ENCODE measurements around the gene PLCB4.

The PLCB4 gene

DNA sequence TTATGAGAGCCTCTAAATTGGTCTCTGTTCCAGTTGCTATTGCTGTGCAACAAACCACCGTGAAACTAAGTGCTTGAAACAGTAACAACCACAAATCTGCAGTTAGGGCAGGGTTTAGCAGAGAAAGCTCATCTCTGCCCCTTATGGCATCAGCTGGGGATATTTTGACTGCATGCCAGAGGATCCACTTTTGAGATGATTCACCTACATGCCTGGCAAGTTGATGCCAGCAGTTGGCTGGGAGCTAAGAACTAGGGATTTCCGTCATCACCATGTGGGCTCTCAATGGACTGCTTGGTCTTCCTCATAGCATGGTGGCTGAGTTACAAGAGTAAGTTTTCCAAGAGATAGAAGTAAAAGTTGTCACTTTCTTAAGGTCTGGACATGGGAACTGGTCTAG lies 35.1 kb downstream of the PLCB4 start:
- no peaks in the 10 kb centered on the region for H3K4me1 ChIP-seq
- H3K36me3 ChIP-seq (ENCODE audit: control insufficient read depth, insufficient read depth, low read length): no peaks in the 10 kb centered on the region
- H2AFZ ChIP-seq: no peak overlapping the region
- no peak overlapping the region for H3K27ac ChIP-seq
- no peaks in the 10 kb centered on the region for H3K79me2 ChIP-seq
- no peak overlapping the region for H3K9ac ChIP-seq
- no peak overlapping the region for H3K4me3 ChIP-seq (ENCODE audit: low read depth, low read length)
- no peak overlapping the region for H3K4me2 ChIP-seq (ENCODE audit: low read length)
- TF ChIP-seq, protein P1, sequence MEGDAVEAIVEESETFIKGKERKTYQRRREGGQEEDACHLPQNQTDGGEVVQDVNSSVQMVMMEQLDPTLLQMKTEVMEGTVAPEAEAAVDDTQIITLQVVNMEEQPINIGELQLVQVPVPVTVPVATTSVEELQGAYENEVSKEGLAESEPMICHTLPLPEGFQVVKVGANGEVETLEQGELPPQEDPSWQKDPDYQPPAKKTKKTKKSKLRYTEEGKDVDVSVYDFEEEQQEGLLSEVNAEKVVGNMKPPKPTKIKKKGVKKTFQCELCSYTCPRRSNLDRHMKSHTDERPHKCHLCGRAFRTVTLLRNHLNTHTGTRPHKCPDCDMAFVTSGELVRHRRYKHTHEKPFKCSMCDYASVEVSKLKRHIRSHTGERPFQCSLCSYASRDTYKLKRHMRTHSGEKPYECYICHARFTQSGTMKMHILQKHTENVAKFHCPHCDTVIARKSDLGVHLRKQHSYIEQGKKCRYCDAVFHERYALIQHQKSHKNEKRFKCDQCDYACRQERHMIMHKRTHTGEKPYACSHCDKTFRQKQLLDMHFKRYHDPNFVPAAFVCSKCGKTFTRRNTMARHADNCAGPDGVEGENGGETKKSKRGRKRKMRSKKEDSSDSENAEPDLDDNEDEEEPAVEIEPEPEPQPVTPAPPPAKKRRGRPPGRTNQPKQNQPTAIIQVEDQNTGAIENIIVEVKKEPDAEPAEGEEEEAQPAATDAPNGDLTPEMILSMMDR (IDR thresholded peaks at IDR 0.05): no peak
- no peaks in the 10 kb centered on the region for H3K9me3 ChIP-seq (ENCODE audit: control insufficient read depth, low read length)
- H3K27me3 ChIP-seq (ENCODE audit: control insufficient read depth, insufficient read depth, low read length): no peaks in the 10 kb centered on the region

- Histone ChIP-seq H3K9ac (no peak overlapping the region), H3K79me2 (no peaks in the 10 kb centered on the region), H3K27ac (no peak overlapping the region), H3K4me3 (ENCODE audit: low read depth, low read length) (no peak overlapping the region), H3K4me2 (ENCODE audit: low read length) (no peak overlapping the region), H2AFZ (no peak overlapping the region), H3K9me3 (ENCODE audit: control insufficient read depth, low read length) (no peaks in the 10 kb centered on the region), H3K27me3 (ENCODE audit: control insufficient read depth, insufficient read depth, low read length) (no peaks in the 10 kb centered on the region), H3K4me1 (no peaks in the 10 kb centered on the region), H3K36me3 (ENCODE audit: control insufficient read depth, insufficient read depth, low read length) (no peaks in the 10 kb centered on the region)
- TF ChIP-seq, protein P1 (IDR thresholded peaks at IDR 0.05): no peak
Observed at GRCh38 chr20:9108260-9108659, 39.4 kb downstream of the PLCB4 start.

GRCh38 chr20:9109566-9109965 lies 40.7 kb downstream of the PLCB4 start:
- Histone ChIP-seq H3K79me2 (no peaks in the 10 kb centered on the region), H3K9ac (no peak overlapping the region), H3K4me3 (ENCODE audit: low read depth, low read length) (no peak overlapping the region), H3K36me3 (ENCODE audit: control insufficient read depth, insufficient read depth, low read length) (no peaks in the 10 kb centered on the region), H3K27ac (no peak overlapping the region), H3K27me3 (ENCODE audit: control insufficient read depth, insufficient read depth, low read length) (no peaks in the 10 kb centered on the region), H2AFZ (no peak overlapping the region), H3K4me1 (no peaks in the 10 kb centered on the region), H3K9me3 (ENCODE audit: control insufficient read depth, low read length) (no peaks in the 10 kb centered on the region), H3K4me2 (ENCODE audit: low read length) (no peak overlapping the region)
- TF ChIP-seq, protein P1 (IDR thresholded peaks at IDR 0.05): no peak

- Histone ChIP-seq H3K4me1 (no peaks in the 10 kb centered on the region), H3K27ac (no peak overlapping the region), H3K9ac (no peak overlapping the region), H3K36me3 (ENCODE audit: control insufficient read depth, insufficient read depth, low read length) (no peaks in the 10 kb centered on the region), H2AFZ (no peak overlapping the region), H3K79me2 (no peaks in the 10 kb centered on the region), H3K27me3 (ENCODE audit: control insufficient read depth, insufficient read depth, low read length) (no peaks in the 10 kb centered on the region), H3K4me3 (ENCODE audit: low read depth, low read length) (no peak overlapping the region), H3K9me3 (ENCODE audit: control insufficient read depth, low read length) (no peaks in the 10 kb centered on the region), H3K4me2 (ENCODE audit: low read length) (no peak overlapping the region)
- TF ChIP-seq, protein P1 (IDR thresholded peaks at IDR 0.05): no peak
Observed at GRCh38 chr20:9110365-9110764, 41.5 kb downstream of the PLCB4 start.

DNA sequence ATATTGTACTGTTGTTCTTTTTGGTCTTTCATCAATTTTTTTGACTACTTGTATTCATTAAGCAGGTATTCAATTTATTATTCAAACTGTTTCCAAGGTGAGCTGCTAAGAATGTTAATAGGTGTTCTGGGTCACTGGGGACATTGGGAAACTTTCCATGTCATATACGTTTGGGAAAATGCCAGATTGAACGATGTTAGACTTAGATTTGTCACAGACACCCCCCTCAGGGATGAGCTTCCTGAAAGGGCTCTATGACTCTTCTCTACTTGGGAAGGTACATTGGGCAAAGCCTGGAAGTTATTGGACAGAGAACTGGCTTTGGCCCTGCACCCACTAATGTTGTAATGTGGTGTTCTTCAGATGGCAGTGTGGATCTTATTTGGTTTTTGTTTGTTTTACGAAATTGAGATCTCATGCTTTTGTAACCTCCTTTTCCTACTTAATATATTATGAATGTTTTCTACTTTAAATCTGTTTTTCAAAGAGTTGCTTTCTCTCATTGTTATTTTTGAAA lies 42.1 kb downstream of the PLCB4 start:
- Histone ChIP-seq H3K9ac (no peak overlapping the region), H3K79me2 (no peaks in the 10 kb centered on the region), H3K27ac (no peak overlapping the region), H2AFZ (no peak overlapping the region), H3K27me3 (ENCODE audit: control insufficient read depth, insufficient read depth, low read length) (no peaks in the 10 kb centered on the region), H3K4me2 (ENCODE audit: low read length) (no peak overlapping the region), H3K9me3 (ENCODE audit: control insufficient read depth, low read length) (no peaks in the 10 kb centered on the region), H3K36me3 (ENCODE audit: control insufficient read depth, insufficient read depth, low read length) (no peaks in the 10 kb centered on the region), H3K4me1 (no peaks in the 10 kb centered on the region), H3K4me3 (ENCODE audit: low read depth, low read length) (no peak overlapping the region)
- TF ChIP-seq, protein P1 (IDR thresholded peaks at IDR 0.05): no peak
